Rectal smooth muscle tissue (tissue), 1 donor: Measurements from ENCODE around the gene GNAT1.

Source experiments
- H3K27ac ChIP-seq: one replicate; pipeline ENCODE4 v1.7.0; 2013; ENCODE audit warnings: low read depth, low read length, inconsistent platforms
- H3K27me3 ChIP-seq: one replicate; pipeline ENCODE4 v1.7.0; 2013; ENCODE audit warnings: low read length; ENCODE audit not compliant: control insufficient read depth, insufficient read depth
- H3K36me3 ChIP-seq: one replicate; pipeline ENCODE4 v1.7.0; 2013; ENCODE audit warnings: low read length; ENCODE audit not compliant: control insufficient read depth, insufficient read depth
- H3K4me1 ChIP-seq: one replicate; pipeline ENCODE4 v1.7.0; 2013; ENCODE audit warnings: low read length; ENCODE audit not compliant: control insufficient read depth, insufficient read depth
- H3K4me3 ChIP-seq: one replicate; pipeline ENCODE4 v1.7.0; 2013; ENCODE audit warnings: low read length
- H3K9ac ChIP-seq: one replicate; pipeline ENCODE4 v1.7.0; 2013; ENCODE audit warnings: low read length

The GNAT1 gene

GRCh38 chr3:50190936-50191660 lies at the start of gene GNAT1:
GNAT1 (plus strand) TSS chr3:50191610; CDS start chr3:50191726, 116 bp downstream.
- H3K4me1 ChIP-seq, result no peaks in the 10 kb centered on the region
- no peaks in the 10 kb centered on the region for H3K36me3 ChIP-seq
- H3K27me3 ChIP-seq, result peaks cover 16% of the 10 kb centered on the region
- no peak within 1 kb of the TSS for H3K9ac ChIP-seq
- no peak within 1 kb of the TSS for H3K4me3 ChIP-seq
- no peak within 1 kb of the TSS for H3K27ac ChIP-seq

GRCh38 chr3:50146316-50146901 lies 45.0 kb upstream of the GNAT1 start:
- Histone ChIP-seq H3K4me3 (no peak overlapping the region), H3K9ac (no peak overlapping the region), H3K27ac (no peak overlapping the region), H3K36me3 (no peaks in the 10 kb centered on the region), H3K27me3 (no peaks in the 10 kb centered on the region), H3K4me1 (no peaks in the 10 kb centered on the region)

GRCh38 chr3:50147016-50147415 lies 44.4 kb upstream of the GNAT1 start:
- no peaks in the 10 kb centered on the region for H3K4me1 ChIP-seq
- no peak overlapping the region for H3K4me3 ChIP-seq
- H3K9ac ChIP-seq, result no peak overlapping the region
- H3K27ac ChIP-seq, result no peak overlapping the region
- no peaks in the 10 kb centered on the region for H3K27me3 ChIP-seq
- H3K36me3 ChIP-seq, result no peaks in the 10 kb centered on the region

GRCh38 chr3:50147447-50147846 lies 44.0 kb upstream of the GNAT1 start:
- H3K36me3 ChIP-seq, result no peaks in the 10 kb centered on the region
- no peaks in the 10 kb centered on the region for H3K27me3 ChIP-seq
- no peaks in the 10 kb centered on the region for H3K4me1 ChIP-seq
- H3K27ac ChIP-seq, result no peak overlapping the region
- H3K9ac ChIP-seq, result no peak overlapping the region
- H3K4me3 ChIP-seq, result no peak overlapping the region

- H3K27ac ChIP-seq, result no peak overlapping the region
- H3K4me3 ChIP-seq, result no peak overlapping the region
- H3K4me1 ChIP-seq, result no peaks in the 10 kb centered on the region
- H3K27me3 ChIP-seq, result no peaks in the 10 kb centered on the region
- no peaks in the 10 kb centered on the region for H3K36me3 ChIP-seq
- H3K9ac ChIP-seq, result no peak overlapping the region
Observed at GRCh38 chr3:50147861-50148260, 43.5 kb upstream of the GNAT1 start.

GRCh38 chr3:50150404-50150750 lies 41.0 kb upstream of the GNAT1 start:
- Histone ChIP-seq H3K27me3 (no peaks in the 10 kb centered on the region), H3K4me1 (no peaks in the 10 kb centered on the region), H3K36me3 (no peaks in the 10 kb centered on the region), H3K9ac (no peak overlapping the region), H3K27ac (no peak overlapping the region), H3K4me3 (no peak overlapping the region)

GRCh38 chr3:50150863-50151686 lies 40.3 kb upstream of the GNAT1 start:
- Histone ChIP-seq H3K4me1 (no peaks in the 10 kb centered on the region), H3K4me3 (no peak overlapping the region), H3K36me3 (no peaks in the 10 kb centered on the region), H3K27me3 (no peaks in the 10 kb centered on the region), H3K27ac (no peak overlapping the region), H3K9ac (no peak overlapping the region)

- Histone ChIP-seq H3K4me1 (peaks cover under 1% of the 10 kb centered on the region), H3K36me3 (no peaks in the 10 kb centered on the region), H3K4me3 (no peak overlapping the region), H3K27me3 (no peaks in the 10 kb centered on the region), H3K9ac (no peak overlapping the region), H3K27ac (no peak overlapping the region)
Observed at GRCh38 chr3:50151728-50152127, 39.7 kb upstream of the GNAT1 start.

- H3K36me3 ChIP-seq, result no peaks in the 10 kb centered on the region
- H3K27ac ChIP-seq, result no peak overlapping the region
- H3K4me3 ChIP-seq, result no peak overlapping the region
- H3K9ac ChIP-seq, result no peak overlapping the region
- H3K4me1 ChIP-seq, result peaks cover 2% of the 10 kb centered on the region
- no peaks in the 10 kb centered on the region for H3K27me3 ChIP-seq
Observed at GRCh38 chr3:50153782-50154475, 37.5 kb upstream of the GNAT1 start.

- Histone ChIP-seq H3K4me3 (peak overlapping the region; percentile 61), H3K4me1 (peaks cover 2% of the 10 kb centered on the region), H3K36me3 (no peaks in the 10 kb centered on the region), H3K9ac (no peak overlapping the region), H3K27me3 (no peaks in the 10 kb centered on the region), H3K27ac (no peak overlapping the region)
Observed at GRCh38 chr3:50154476-50154839, 37.0 kb upstream of the GNAT1 start.

GRCh38 chr3:50154840-50155490 lies 36.4 kb upstream of the GNAT1 start, which contains the start of gene SEMA3F:
SEMA3F (plus strand) TSS chr3:50155324; CDS start chr3:50159623, 4,299 bp downstream.
- no peaks in the 10 kb centered on the region for H3K36me3 ChIP-seq
- H3K4me3 ChIP-seq, result peak within 1 kb of the TSS; percentile 61
- peaks cover 2% of the 10 kb centered on the region for H3K4me1 ChIP-seq
- no peak within 1 kb of the TSS for H3K9ac ChIP-seq
- H3K27me3 ChIP-seq, result no peaks in the 10 kb centered on the region
- H3K27ac ChIP-seq, result no peak within 1 kb of the TSS

GRCh38 chr3:50155491-50155878 lies 35.9 kb upstream of the GNAT1 start:
- Histone ChIP-seq H3K9ac (no peak overlapping the region), H3K36me3 (no peaks in the 10 kb centered on the region), H3K27me3 (no peaks in the 10 kb centered on the region), H3K27ac (no peak overlapping the region), H3K4me3 (peak overlapping the region; percentile 46), H3K4me1 (peaks cover 5% of the 10 kb centered on the region)
